ENCODE measurements around the gene USP17L24. TPM values are rescaled to one million over a fixed set of nuclear protein-coding genes. Genes with fewer than 3 reads are reported as not detected.
"Not testable (repeated sequence)": the region's sequence is repeated elsewhere in the genome, so short reads cannot be mapped to it uniquely, and the experiment has no call there.

USP17L24 gene
- total RNA-seq, 1 experiment from 2014 or later: not detected

DNA sequence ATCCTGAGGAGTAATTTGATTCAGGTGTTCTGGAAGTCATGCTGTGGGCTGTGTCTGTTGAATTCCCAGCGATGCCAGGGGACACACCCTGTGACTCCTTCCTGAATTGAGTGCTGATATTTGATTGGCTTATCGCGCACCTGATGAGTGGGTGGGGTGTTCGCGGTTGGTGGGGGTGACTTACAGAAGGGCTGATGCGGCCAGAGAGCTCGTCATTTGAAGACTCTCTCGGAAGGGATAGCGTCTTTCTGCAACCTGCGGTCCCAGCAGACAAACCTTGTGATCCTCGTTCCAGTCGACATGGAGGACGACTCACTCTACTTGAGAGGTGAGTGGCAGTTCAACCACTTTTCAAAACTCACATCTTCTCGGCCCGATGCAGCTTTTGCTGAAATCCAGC lies 14.1 kb downstream of the USP17L24 start, which contains the start of gene USP17L5:
Gene USP17L5, plus strand, starts transcription at position 301 of the 400 bp plus-strand sequence. Its CDS starts 0 bp downstream, at position 301.
- H3K27ac ChIP-seq (ENCODE audit: insufficient read length, low read depth, low read length); H2BK20ac ChIP-seq (ENCODE audit: low read depth, low read length, poor library complexity, severe bottlenecking); H3K4me1 ChIP-seq (ENCODE audit: insufficient read depth, low read length); H3T11ph ChIP-seq (ENCODE audit: low read length); H3K4me3 Mint-ChIP-seq; H4K20me1 ChIP-seq (ENCODE audit: control insufficient read depth, insufficient read depth, insufficient read length); H3K18ac ChIP-seq (ENCODE audit: insufficient read length, low read depth, low read length); H3K4me2 ChIP-seq (ENCODE audit: insufficient read depth, insufficient read length, low read length); H2BK12ac ChIP-seq (ENCODE audit: insufficient read length, low read depth, low read length); H2BK5ac ChIP-seq (ENCODE audit: insufficient read length, low read length); H3K36me3 Mint-ChIP-seq (ENCODE audit: insufficient read depth in 1 of 3, low read depth in 3 of 3); H3K14ac ChIP-seq (ENCODE audit: insufficient read depth, low read length); H3K4ac ChIP-seq (ENCODE audit: low read depth, low read length); H4K8ac ChIP-seq (replicated peaks; ENCODE audit: insufficient read length, low read depth, low read length); H2BK15ac ChIP-seq (ENCODE audit: low read depth, low read length); H3K9me3 ChIP-seq (ENCODE audit: control insufficient read depth, low read depth, low read length); DNase-seq; H3K27me3 ChIP-seq (ENCODE audit: insufficient read depth, low read length); H4K5ac ChIP-seq (ENCODE audit: insufficient read length, low read depth, low read length); H4K91ac ChIP-seq (ENCODE audit: insufficient read length, low read depth, low read length); H2AFZ ChIP-seq (ENCODE audit: low read length); H3K56ac ChIP-seq (ENCODE audit: insufficient read length, low read depth, low read length); H3K79me1 ChIP-seq (ENCODE audit: insufficient read depth, low read depth, low read length, poor library complexity, severe bottlenecking); H3K4me1 Mint-ChIP-seq; H3K9ac ChIP-seq (ENCODE audit: extremely low read depth, insufficient read length, low read length); H3K79me2 ChIP-seq (ENCODE audit: insufficient read depth, low read length); H2BK120ac ChIP-seq (ENCODE audit: low read depth, low read length, poor library complexity, severe bottlenecking); H3K9me3 Mint-ChIP-seq; H3K27ac Mint-ChIP-seq; H3K23ac ChIP-seq (ENCODE audit: insufficient read length, low read depth, low read length); H3K23me2 ChIP-seq (ENCODE audit: insufficient read length, low read depth, low read length, poor library complexity, severe bottlenecking); H3K27me3 Mint-ChIP-seq (ENCODE audit: low read depth); H2AK5ac ChIP-seq (ENCODE audit: insufficient read length, low read length): not testable (repeated sequence)
- no CpG with 5 or more reads among the region's 15 CpGs for WGBS (ENCODE audit: extremely low coverage, insufficient read length, low lambda C conversion rate)

DNA sequence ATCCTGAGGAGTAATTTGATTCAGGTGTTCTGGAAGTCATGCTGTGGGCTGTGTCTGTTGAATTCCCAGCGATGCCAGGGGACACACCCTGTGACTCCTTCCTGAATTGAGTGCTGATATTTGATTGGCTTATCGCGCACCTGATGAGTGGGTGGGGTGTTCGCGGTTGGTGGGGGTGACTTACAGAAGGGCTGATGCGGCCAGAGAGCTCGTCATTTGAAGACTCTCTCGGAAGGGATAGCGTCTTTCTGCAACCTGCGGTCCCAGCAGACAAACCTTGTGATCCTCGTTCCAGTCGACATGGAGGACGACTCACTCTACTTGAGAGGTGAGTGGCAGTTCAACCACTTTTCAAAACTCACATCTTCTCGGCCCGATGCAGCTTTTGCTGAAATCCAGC lies 18.9 kb downstream of the USP17L24 start, which contains the start of gene USP17L27:
Gene USP17L27, plus strand, starts transcription at position 301 of the 400 bp plus-strand sequence. Its CDS starts 0 bp downstream, at position 301.
- not testable (repeated sequence) for H3K27me3 ChIP-seq (ENCODE audit: insufficient read depth, low read length); H3K79me1 ChIP-seq (ENCODE audit: insufficient read depth, low read depth, low read length, poor library complexity, severe bottlenecking); H2BK5ac ChIP-seq (ENCODE audit: insufficient read length, low read length); H3K4me1 Mint-ChIP-seq; H3K23me2 ChIP-seq (ENCODE audit: insufficient read length, low read depth, low read length, poor library complexity, severe bottlenecking); H3K4me3 Mint-ChIP-seq; H3K4me1 ChIP-seq (ENCODE audit: insufficient read depth, low read length); H2AK5ac ChIP-seq (ENCODE audit: insufficient read length, low read length); H4K20me1 ChIP-seq (ENCODE audit: control insufficient read depth, insufficient read depth, insufficient read length); H4K91ac ChIP-seq (ENCODE audit: insufficient read length, low read depth, low read length); H3K27me3 Mint-ChIP-seq (ENCODE audit: low read depth); H3K36me3 Mint-ChIP-seq (ENCODE audit: insufficient read depth in 1 of 3, low read depth in 3 of 3); H2BK20ac ChIP-seq (ENCODE audit: low read depth, low read length, poor library complexity, severe bottlenecking); H3K9ac ChIP-seq (ENCODE audit: extremely low read depth, insufficient read length, low read length); H4K8ac ChIP-seq (replicated peaks; ENCODE audit: insufficient read length, low read depth, low read length); H3K4me2 ChIP-seq (ENCODE audit: insufficient read depth, insufficient read length, low read length); H2BK120ac ChIP-seq (ENCODE audit: low read depth, low read length, poor library complexity, severe bottlenecking); H3K9me3 ChIP-seq (ENCODE audit: control insufficient read depth, low read depth, low read length); H3K9me3 Mint-ChIP-seq; H2BK15ac ChIP-seq (ENCODE audit: low read depth, low read length); H2AFZ ChIP-seq (ENCODE audit: low read length); H3K18ac ChIP-seq (ENCODE audit: insufficient read length, low read depth, low read length); H3K79me2 ChIP-seq (ENCODE audit: insufficient read depth, low read length); H3K27ac Mint-ChIP-seq; H3K23ac ChIP-seq (ENCODE audit: insufficient read length, low read depth, low read length); H3T11ph ChIP-seq (ENCODE audit: low read length); H3K27ac ChIP-seq (ENCODE audit: insufficient read length, low read depth, low read length); H3K56ac ChIP-seq (ENCODE audit: insufficient read length, low read depth, low read length); H3K14ac ChIP-seq (ENCODE audit: insufficient read depth, low read length); H2BK12ac ChIP-seq (ENCODE audit: insufficient read length, low read depth, low read length); H4K5ac ChIP-seq (ENCODE audit: insufficient read length, low read depth, low read length); H3K4ac ChIP-seq (ENCODE audit: low read depth, low read length); DNase-seq
- WGBS (ENCODE audit: extremely low coverage, insufficient read length, low lambda C conversion rate): no CpG with 5 or more reads among the region's 15 CpGs

Measured in H9 (cell line).